ENCODE measurements around the gene NHLRC1.

NHLRC1 gene

DNA sequence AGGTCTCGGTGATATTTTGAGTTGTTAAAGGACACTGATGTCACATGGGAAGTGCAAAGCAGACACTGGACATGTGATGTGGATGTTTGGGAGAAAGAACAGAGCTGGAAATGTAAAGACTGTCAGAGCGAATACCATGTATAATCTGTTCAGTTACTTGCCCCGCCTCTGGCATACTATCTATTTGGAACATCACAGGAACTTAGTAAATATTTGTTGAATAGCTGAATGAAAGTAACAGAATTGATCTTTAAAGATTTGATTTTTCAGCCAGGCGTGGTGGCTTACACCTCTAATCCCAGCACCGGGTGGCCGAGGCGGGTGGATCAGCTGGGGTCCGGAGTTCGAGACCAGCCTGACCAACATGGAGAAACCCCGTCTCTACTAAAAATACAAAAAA, 13.8 kb upstream of the NHLRC1 start:
- Histone ChIP-seq H3K27me3 (ENCODE audit: control insufficient read depth, insufficient read depth, low read length) (no peaks in the 10 kb centered on the region), H3K36me3 (ENCODE audit: control insufficient read depth, low read depth, low read length) (peaks cover 7% of the 10 kb centered on the region), H3K9ac (ENCODE audit: low read length) (no peak overlapping the region), H3K4me1 (ENCODE audit: control insufficient read depth, low read depth, low read length) (no peaks in the 10 kb centered on the region), H3K27ac (ENCODE audit: low read length) (no peak overlapping the region), H3K4me3 (ENCODE audit: low read length) (no peak overlapping the region), H3K9me3 (ENCODE audit: control insufficient read depth, low read depth, low read length) (no peaks in the 10 kb centered on the region)

DNA sequence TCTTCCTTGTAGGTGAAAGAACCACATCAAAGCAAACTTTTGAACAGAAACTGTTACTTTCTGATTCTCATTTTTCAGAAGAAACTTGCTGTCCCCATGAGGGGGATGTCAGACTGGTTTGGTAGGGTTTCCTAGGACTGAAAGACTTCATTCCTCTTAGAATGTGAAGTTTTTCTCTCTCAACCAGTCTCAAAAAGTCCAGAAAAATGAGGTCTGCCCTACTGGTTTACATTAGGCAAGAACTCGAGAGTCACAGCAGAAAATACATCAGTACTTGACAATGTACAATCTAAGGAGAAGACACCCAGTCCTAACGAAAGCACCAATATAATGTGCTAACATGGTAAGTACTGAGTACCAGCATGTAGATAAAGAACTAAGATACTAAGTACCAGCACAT, 12.7 kb upstream of the NHLRC1 start:
- Histone ChIP-seq H3K27ac (ENCODE audit: low read length) (no peak overlapping the region), H3K9me3 (ENCODE audit: control insufficient read depth, low read depth, low read length) (no peaks in the 10 kb centered on the region), H3K4me1 (ENCODE audit: control insufficient read depth, low read depth, low read length) (no peaks in the 10 kb centered on the region), H3K36me3 (ENCODE audit: control insufficient read depth, low read depth, low read length) (peaks cover 4% of the 10 kb centered on the region), H3K9ac (ENCODE audit: low read length) (no peak overlapping the region), H3K27me3 (ENCODE audit: control insufficient read depth, insufficient read depth, low read length) (no peaks in the 10 kb centered on the region), H3K4me3 (ENCODE audit: low read length) (no peak overlapping the region)

DNA sequence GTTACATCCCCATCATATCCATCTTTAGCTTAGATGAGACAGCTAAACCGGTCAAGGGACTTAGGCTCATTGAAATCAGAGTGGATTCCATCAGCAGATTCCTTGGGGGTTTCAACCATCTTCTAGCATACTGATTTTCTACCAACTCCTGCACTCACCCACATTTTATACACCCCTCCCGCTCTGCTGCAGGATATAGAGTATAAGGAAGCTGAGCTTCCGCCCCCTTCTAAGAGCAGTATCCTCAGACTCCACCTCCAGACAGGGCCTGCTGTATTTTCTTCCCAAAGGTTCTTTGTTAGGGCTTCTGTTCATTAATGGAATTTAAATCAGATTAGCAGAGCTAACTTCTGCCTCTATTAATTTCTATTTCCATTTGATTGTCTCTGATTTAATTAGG, 9.9 kb upstream of the NHLRC1 start:
- Histone ChIP-seq H3K36me3 (ENCODE audit: control insufficient read depth, low read depth, low read length) (no peaks in the 10 kb centered on the region), H3K9me3 (ENCODE audit: control insufficient read depth, low read depth, low read length) (no peaks in the 10 kb centered on the region), H3K4me1 (ENCODE audit: control insufficient read depth, low read depth, low read length) (no peaks in the 10 kb centered on the region), H3K27ac (ENCODE audit: low read length) (no peak overlapping the region), H3K9ac (ENCODE audit: low read length) (no peak overlapping the region), H3K4me3 (ENCODE audit: low read length) (no peak overlapping the region), H3K27me3 (ENCODE audit: control insufficient read depth, insufficient read depth, low read length) (no peaks in the 10 kb centered on the region)

GRCh38 chr6:18126121-18126520, 3.6 kb upstream of the NHLRC1 start:
- Histone ChIP-seq H3K9ac (ENCODE audit: low read length) (no peak overlapping the region), H3K4me3 (ENCODE audit: low read length) (no peak overlapping the region), H3K27ac (ENCODE audit: low read length) (no peak overlapping the region), H3K27me3 (ENCODE audit: control insufficient read depth, insufficient read depth, low read length) (peaks cover 17% of the 10 kb centered on the region), H3K9me3 (ENCODE audit: control insufficient read depth, low read depth, low read length) (no peaks in the 10 kb centered on the region), H3K4me1 (ENCODE audit: control insufficient read depth, low read depth, low read length) (no peaks in the 10 kb centered on the region), H3K36me3 (ENCODE audit: control insufficient read depth, low read depth, low read length) (no peaks in the 10 kb centered on the region)

DNA sequence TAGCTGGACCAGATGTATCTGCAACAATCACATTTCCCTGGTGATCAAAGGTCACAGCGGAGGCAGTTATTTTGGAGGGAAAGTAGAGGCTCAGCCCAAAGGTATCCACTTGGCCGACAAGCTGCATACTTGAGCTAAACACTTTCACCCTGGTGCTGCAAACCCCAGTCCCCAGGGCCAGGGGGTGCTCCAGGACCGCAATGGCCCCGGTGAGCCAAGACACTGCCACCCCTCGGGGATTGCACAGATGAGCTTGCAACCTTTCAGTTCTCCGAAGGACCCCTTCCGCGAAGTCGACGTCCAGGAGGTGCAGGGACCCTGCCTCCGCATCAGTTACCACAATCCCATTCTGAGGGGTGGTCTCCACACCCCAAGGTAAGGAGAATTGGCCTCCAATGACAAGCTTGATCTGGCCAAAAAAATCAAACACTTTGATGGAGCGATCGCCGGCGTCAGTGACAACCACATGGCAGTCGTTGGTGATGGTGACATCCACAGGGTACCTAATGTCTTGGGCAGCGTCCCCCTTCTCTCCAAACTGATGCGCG, 823 bp downstream of the NHLRC1 start:
- Histone ChIP-seq H3K4me1 (ENCODE audit: control insufficient read depth, low read depth, low read length) (no peaks in the 10 kb centered on the region), H3K9me3 (ENCODE audit: control insufficient read depth, low read depth, low read length) (no peaks in the 10 kb centered on the region), H3K27me3 (ENCODE audit: control insufficient read depth, insufficient read depth, low read length) (peaks cover 18% of the 10 kb centered on the region), H3K4me3 (ENCODE audit: low read length) (no peak overlapping the region), H3K9ac (ENCODE audit: low read length) (no peak overlapping the region), H3K27ac (ENCODE audit: low read length) (no peak overlapping the region), H3K36me3 (ENCODE audit: control insufficient read depth, low read depth, low read length) (no peaks in the 10 kb centered on the region)

DNA sequence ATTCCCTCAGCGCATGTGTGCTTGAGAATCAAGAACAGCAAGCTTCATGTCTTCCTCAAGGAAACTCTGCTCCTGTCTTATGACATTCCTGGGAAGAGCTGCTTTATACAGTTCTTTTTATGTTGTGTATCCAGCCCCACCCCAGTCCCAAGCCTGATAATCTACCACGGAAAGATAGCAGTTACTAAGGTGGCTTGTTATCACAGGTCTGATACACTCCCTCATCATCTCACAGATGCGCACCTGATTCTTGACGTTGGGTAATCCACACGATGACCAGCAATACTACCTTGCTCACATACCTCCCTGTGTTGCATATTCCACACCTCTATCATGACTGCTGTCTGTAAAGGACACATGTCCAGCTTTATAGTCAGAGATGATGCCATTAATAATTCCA, 3.2 kb downstream of the NHLRC1 start:
- Histone ChIP-seq H3K9ac (ENCODE audit: low read length) (no peak overlapping the region), H3K27me3 (ENCODE audit: control insufficient read depth, insufficient read depth, low read length) (peaks cover 18% of the 10 kb centered on the region), H3K4me3 (ENCODE audit: low read length) (no peak overlapping the region), H3K36me3 (ENCODE audit: control insufficient read depth, low read depth, low read length) (no peaks in the 10 kb centered on the region), H3K27ac (ENCODE audit: low read length) (no peak overlapping the region), H3K9me3 (ENCODE audit: control insufficient read depth, low read depth, low read length) (no peaks in the 10 kb centered on the region), H3K4me1 (ENCODE audit: control insufficient read depth, low read depth, low read length) (no peaks in the 10 kb centered on the region)

DNA sequence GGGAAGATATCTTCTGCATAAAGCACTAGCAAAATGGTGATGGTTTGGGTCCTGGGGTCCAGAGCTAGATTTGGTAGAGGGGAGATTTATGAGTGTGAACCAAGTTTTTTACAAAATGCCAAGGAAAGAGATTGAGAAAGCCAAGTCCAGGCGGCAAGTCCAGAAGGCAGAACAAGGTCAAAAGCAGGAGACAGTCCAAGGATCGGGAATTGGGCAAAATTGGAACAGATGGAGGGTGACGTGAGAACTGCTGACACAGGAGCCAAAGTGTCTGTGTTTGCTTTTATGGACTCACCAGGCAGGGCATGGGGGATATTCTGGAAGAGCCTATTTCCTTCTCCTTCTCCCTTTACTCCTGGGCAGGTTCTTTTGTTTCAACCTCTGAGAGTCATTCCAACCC, 4.1 kb downstream of the NHLRC1 start:
- no peaks in the 10 kb centered on the region for H3K36me3 ChIP-seq (ENCODE audit: control insufficient read depth, low read depth, low read length)
- peaks cover 18% of the 10 kb centered on the region for H3K27me3 ChIP-seq (ENCODE audit: control insufficient read depth, insufficient read depth, low read length)
- H3K4me3 ChIP-seq (ENCODE audit: low read length), result no peak overlapping the region
- H3K27ac ChIP-seq (ENCODE audit: low read length), result no peak overlapping the region
- no peak overlapping the region for H3K9ac ChIP-seq (ENCODE audit: low read length)
- no peaks in the 10 kb centered on the region for H3K4me1 ChIP-seq (ENCODE audit: control insufficient read depth, low read depth, low read length)
- no peaks in the 10 kb centered on the region for H3K9me3 ChIP-seq (ENCODE audit: control insufficient read depth, low read depth, low read length)

- peaks cover 6% of the 10 kb centered on the region for H3K4me1 ChIP-seq (ENCODE audit: control insufficient read depth, low read depth, low read length)
- H3K9ac ChIP-seq (ENCODE audit: low read length), result no peak overlapping the region
- peaks cover 11% of the 10 kb centered on the region for H3K27me3 ChIP-seq (ENCODE audit: control insufficient read depth, insufficient read depth, low read length)
- no peak overlapping the region for H3K4me3 ChIP-seq (ENCODE audit: low read length)
- H3K27ac ChIP-seq (ENCODE audit: low read length), result no peak overlapping the region
- H3K9me3 ChIP-seq (ENCODE audit: control insufficient read depth, low read depth, low read length), result no peaks in the 10 kb centered on the region
- no peaks in the 10 kb centered on the region for H3K36me3 ChIP-seq (ENCODE audit: control insufficient read depth, low read depth, low read length)
Measured at GRCh38 chr6:18117136-18117535, 5.3 kb downstream of the NHLRC1 start.

DNA sequence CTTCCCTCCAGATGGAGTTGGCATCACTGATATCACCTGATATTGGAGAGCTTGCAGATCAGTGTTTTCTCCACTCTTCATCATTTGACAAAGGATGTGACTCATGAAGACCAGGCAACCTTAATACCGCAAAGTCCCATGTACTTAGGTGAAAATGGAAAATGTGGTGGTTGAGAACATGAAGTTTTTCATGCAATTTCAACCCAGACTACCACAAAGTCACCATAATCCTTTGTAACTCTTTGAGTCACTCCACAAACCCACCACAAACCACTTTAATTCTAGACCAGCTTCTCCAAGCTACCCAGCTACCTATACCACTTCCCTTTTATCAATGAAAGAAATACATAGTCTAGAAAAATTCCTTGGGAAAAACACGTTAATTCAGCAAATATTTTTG, 7.1 kb downstream of the NHLRC1 start:
- H3K4me1 ChIP-seq (ENCODE audit: control insufficient read depth, low read depth, low read length), result peaks cover 8% of the 10 kb centered on the region

DNA sequence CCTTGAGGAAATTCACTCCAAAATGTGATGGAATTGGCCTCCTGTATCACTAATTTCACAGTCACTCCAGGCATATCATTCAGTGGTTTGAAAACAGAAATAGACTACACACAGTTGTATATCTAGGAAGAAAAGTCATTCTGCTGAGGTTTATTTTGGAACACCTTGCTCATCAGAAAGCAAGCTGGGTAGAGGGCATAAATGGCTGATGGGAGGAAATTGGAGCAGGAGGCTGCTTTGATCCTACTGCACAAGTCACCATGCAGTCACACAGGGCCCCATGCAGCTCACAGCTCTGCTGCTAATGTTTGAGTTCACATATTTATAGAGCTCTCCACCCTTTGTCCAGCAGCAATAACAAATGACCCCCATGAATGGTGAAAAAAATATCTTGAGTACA, 12.3 kb downstream of the NHLRC1 start:
- Histone ChIP-seq H3K9ac (ENCODE audit: low read length) (no peak overlapping the region), H3K9me3 (ENCODE audit: control insufficient read depth, low read depth, low read length) (no peaks in the 10 kb centered on the region), H3K27ac (ENCODE audit: low read length) (no peak overlapping the region), H3K4me3 (ENCODE audit: low read length) (no peak overlapping the region), H3K27me3 (ENCODE audit: control insufficient read depth, insufficient read depth, low read length) (no peaks in the 10 kb centered on the region), H3K36me3 (ENCODE audit: control insufficient read depth, low read depth, low read length) (no peaks in the 10 kb centered on the region), H3K4me1 (ENCODE audit: control insufficient read depth, low read depth, low read length) (peaks cover 8% of the 10 kb centered on the region)

More for the DNA sequence above, 7.1 kb downstream of the NHLRC1 start:
- Histone ChIP-seq H3K9ac (ENCODE audit: low read length) (no peak overlapping the region), H3K27ac (ENCODE audit: low read length) (no peak overlapping the region), H3K9me3 (ENCODE audit: control insufficient read depth, low read depth, low read length) (no peaks in the 10 kb centered on the region), H3K4me3 (ENCODE audit: low read length) (no peak overlapping the region), H3K27me3 (ENCODE audit: control insufficient read depth, insufficient read depth, low read length) (no peaks in the 10 kb centered on the region), H3K36me3 (ENCODE audit: control insufficient read depth, low read depth, low read length) (no peaks in the 10 kb centered on the region)

- no peaks in the 10 kb centered on the region for H3K36me3 ChIP-seq (ENCODE audit: control insufficient read depth, low read depth, low read length)
- H3K9ac ChIP-seq (ENCODE audit: low read length), result no peak overlapping the region
- no peaks in the 10 kb centered on the region for H3K27me3 ChIP-seq (ENCODE audit: control insufficient read depth, insufficient read depth, low read length)
- no peaks in the 10 kb centered on the region for H3K9me3 ChIP-seq (ENCODE audit: control insufficient read depth, low read depth, low read length)
- no peak overlapping the region for H3K27ac ChIP-seq (ENCODE audit: low read length)
- H3K4me3 ChIP-seq (ENCODE audit: low read length), result no peak overlapping the region
- peaks cover 1% of the 10 kb centered on the region for H3K4me1 ChIP-seq (ENCODE audit: control insufficient read depth, low read depth, low read length)
Measured at GRCh38 chr6:18107061-18107460, 15.4 kb downstream of the NHLRC1 start.

DNA sequence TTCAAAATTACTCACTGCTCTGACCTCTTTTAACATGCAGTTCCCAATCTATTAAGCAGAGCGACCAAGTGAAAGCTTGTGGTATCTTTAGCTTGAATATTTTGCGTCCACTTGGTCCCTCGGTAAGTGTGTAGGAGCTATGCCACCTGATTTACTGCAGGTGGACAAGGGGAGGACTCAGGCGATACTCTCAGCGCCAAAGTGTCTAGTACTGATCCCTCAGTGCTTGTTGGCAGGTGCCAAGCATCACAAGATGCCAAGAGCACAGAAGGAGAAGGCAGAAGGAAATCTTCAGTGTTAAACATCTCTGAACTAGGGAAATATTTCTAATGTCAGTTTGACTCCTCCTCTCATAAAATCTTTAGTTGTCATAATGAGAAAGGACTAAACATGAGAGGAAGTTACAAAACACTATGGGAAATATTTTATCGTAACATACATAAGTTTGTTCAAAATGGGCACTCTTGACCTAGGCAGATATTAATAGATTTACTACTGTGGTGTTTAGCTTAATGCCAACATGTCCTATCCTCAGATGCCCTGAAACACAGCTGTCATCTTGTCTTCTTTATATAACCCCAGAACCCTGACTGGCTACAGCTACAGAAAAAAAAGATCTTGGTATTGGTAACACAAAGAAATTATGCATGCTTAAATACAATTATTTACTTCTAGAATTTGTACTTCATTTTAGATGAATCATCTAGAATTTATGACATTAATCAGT, 19.5 kb downstream of the NHLRC1 start:
- no peaks in the 10 kb centered on the region for H3K36me3 ChIP-seq (ENCODE audit: control insufficient read depth, low read depth, low read length)
- H3K27me3 ChIP-seq (ENCODE audit: control insufficient read depth, insufficient read depth, low read length), result no peaks in the 10 kb centered on the region
- no peaks in the 10 kb centered on the region for H3K9me3 ChIP-seq (ENCODE audit: control insufficient read depth, low read depth, low read length)
- no peak overlapping the region for H3K27ac ChIP-seq (ENCODE audit: low read length)
- no peak overlapping the region for H3K9ac ChIP-seq (ENCODE audit: low read length)
- no peak overlapping the region for H3K4me3 ChIP-seq (ENCODE audit: low read length)
- H3K4me1 ChIP-seq (ENCODE audit: control insufficient read depth, low read depth, low read length), result no peaks in the 10 kb centered on the region
